Measurements from ENCODE around the gene SYNPR. TPM values are rescaled to one million over a fixed set of nuclear protein-coding genes. Genes with fewer than 3 reads are reported as not detected.

Gene SYNPR
- total RNA-seq, 1 donor = not detected

DNA sequence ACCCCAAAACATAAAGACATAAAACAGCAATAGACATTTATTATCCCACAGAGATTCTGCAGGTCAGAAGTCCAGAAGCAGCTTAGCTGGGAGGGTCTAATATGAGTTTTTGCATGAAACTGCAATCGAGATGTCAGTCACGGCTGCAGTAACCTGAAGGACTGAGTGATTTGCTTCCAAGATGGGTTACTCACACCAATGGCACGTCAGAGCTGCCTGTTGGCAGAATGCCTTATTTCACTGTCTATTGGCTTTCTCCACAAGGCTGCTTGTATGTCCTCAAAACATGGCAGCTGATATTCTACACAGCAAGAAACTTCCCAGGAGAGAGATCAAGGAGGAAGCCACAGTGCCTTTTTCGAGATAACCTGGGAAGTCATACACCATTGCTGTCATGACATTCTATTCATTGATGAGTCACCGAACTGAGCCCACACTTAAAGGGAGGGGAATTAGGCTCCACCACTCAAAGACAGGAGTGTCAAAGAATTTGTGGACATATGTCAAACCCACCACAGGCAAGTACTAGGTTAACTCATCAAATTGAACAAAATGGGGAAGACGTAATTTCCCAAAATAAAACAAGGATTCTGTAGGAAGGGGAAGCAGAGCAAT lies 122.2 kb downstream of the SYNPR start:
- Histone ChIP-seq H3K36me3 (ENCODE audit: insufficient read depth, low read length) (no peaks in the 10 kb centered on the region), H4K20me1 (ENCODE audit: insufficient read depth, low read length) (no peaks in the 10 kb centered on the region), H2AFZ (ENCODE audit: low read length) (no peak overlapping the region), H3K4me3 (ENCODE audit: insufficient read depth, low read length) (no peak overlapping the region), H3K9me3 (ENCODE audit: low read depth, low read length) (no peaks in the 10 kb centered on the region), H3K27ac (ENCODE audit: low read depth, low read length) (no peak overlapping the region), H3K27me3 (ENCODE audit: insufficient read depth, low read length) (no peaks in the 10 kb centered on the region), H3K79me2 (ENCODE audit: insufficient read depth, low read length) (no peaks in the 10 kb centered on the region), H3K4me2 (ENCODE audit: insufficient read depth, low read length) (no peak overlapping the region), H3K4me1 (ENCODE audit: insufficient read depth, low read length) (no peaks in the 10 kb centered on the region)
- no peak for DNase-seq (ENCODE audit: insufficient read length, low spot score, missing footprints)
- TF ChIP-seq, protein P1, sequence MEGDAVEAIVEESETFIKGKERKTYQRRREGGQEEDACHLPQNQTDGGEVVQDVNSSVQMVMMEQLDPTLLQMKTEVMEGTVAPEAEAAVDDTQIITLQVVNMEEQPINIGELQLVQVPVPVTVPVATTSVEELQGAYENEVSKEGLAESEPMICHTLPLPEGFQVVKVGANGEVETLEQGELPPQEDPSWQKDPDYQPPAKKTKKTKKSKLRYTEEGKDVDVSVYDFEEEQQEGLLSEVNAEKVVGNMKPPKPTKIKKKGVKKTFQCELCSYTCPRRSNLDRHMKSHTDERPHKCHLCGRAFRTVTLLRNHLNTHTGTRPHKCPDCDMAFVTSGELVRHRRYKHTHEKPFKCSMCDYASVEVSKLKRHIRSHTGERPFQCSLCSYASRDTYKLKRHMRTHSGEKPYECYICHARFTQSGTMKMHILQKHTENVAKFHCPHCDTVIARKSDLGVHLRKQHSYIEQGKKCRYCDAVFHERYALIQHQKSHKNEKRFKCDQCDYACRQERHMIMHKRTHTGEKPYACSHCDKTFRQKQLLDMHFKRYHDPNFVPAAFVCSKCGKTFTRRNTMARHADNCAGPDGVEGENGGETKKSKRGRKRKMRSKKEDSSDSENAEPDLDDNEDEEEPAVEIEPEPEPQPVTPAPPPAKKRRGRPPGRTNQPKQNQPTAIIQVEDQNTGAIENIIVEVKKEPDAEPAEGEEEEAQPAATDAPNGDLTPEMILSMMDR (IDR thresholded peaks at IDR 0.05; ENCODE audit: extremely low read depth, low read depth, low read length) = no peak

DNA sequence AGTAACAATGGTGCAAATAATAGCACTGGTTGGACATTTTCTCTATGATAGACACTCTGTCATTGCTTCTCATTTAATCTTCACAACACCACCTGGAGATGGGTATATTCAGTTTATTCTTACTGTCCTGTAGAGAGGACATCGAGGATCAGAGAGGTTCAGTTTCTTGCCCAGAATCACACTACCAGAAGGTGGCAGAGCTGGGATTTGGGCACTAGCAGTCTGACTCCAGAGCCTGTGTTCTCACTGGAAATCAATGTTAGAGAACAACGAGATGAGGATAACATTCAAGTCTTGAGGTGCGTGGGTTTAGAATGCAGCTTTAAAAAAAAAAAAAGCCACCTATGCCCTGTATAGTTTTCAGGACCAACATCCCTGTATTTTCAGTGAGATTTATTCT lies 127.8 kb downstream of the SYNPR start:
- no peaks in the 10 kb centered on the region for H3K79me2 ChIP-seq (ENCODE audit: insufficient read depth, low read length)
- no peak for DNase-seq (ENCODE audit: insufficient read length, low spot score, missing footprints)
- TF ChIP-seq, protein P1 (IDR thresholded peaks at IDR 0.05; ENCODE audit: extremely low read depth, low read depth, low read length) = no peak
- no peak overlapping the region for H2AFZ ChIP-seq (ENCODE audit: low read length)
- H3K4me3 ChIP-seq (ENCODE audit: insufficient read depth, low read length) = no peak overlapping the region
- no peaks in the 10 kb centered on the region for H3K9me3 ChIP-seq (ENCODE audit: low read depth, low read length)
- H3K36me3 ChIP-seq (ENCODE audit: insufficient read depth, low read length) = no peaks in the 10 kb centered on the region
- H3K4me1 ChIP-seq (ENCODE audit: insufficient read depth, low read length) = no peaks in the 10 kb centered on the region
- H4K20me1 ChIP-seq (ENCODE audit: insufficient read depth, low read length) = no peaks in the 10 kb centered on the region
- H3K27ac ChIP-seq (ENCODE audit: low read depth, low read length) = no peak overlapping the region
- H3K4me2 ChIP-seq (ENCODE audit: insufficient read depth, low read length) = no peak overlapping the region
- no peaks in the 10 kb centered on the region for H3K27me3 ChIP-seq (ENCODE audit: insufficient read depth, low read length)

DNA sequence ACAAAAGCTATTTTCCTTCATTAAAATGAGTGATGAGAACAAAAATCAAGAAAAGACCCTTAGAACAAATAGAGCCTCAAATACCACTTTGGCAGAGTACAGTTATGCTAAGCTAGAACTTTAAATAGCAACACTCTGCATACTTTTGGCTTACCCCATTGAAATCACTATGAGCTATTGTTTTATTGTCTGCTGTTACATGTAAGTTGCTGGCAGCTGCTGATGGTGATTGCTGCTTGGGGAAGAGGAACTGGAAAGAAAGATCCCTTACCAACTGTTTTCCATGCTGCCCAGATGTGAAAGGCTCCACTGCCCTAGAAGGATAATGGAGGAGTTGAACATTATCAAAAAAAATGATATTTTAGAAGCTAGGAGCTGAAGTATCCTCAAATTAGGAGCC lies 135.4 kb downstream of the SYNPR start:
- no peak overlapping the region for H3K4me2 ChIP-seq (ENCODE audit: insufficient read depth, low read length)
- TF ChIP-seq, protein P1 (IDR thresholded peaks at IDR 0.05; ENCODE audit: extremely low read depth, low read depth, low read length) = no peak
- no peaks in the 10 kb centered on the region for H3K27me3 ChIP-seq (ENCODE audit: insufficient read depth, low read length)
- no peak overlapping the region for H2AFZ ChIP-seq (ENCODE audit: low read length)
- H3K27ac ChIP-seq (ENCODE audit: low read depth, low read length) = no peak overlapping the region
- H3K79me2 ChIP-seq (ENCODE audit: insufficient read depth, low read length) = no peaks in the 10 kb centered on the region
- H3K9me3 ChIP-seq (ENCODE audit: low read depth, low read length) = no peaks in the 10 kb centered on the region
- no peaks in the 10 kb centered on the region for H3K4me1 ChIP-seq (ENCODE audit: insufficient read depth, low read length)
- H3K36me3 ChIP-seq (ENCODE audit: insufficient read depth, low read length) = no peaks in the 10 kb centered on the region
- H4K20me1 ChIP-seq (ENCODE audit: insufficient read depth, low read length) = no peaks in the 10 kb centered on the region
- DNase-seq (ENCODE audit: insufficient read length, low spot score, missing footprints) = no peak
- no peak overlapping the region for H3K4me3 ChIP-seq (ENCODE audit: insufficient read depth, low read length)

DNA sequence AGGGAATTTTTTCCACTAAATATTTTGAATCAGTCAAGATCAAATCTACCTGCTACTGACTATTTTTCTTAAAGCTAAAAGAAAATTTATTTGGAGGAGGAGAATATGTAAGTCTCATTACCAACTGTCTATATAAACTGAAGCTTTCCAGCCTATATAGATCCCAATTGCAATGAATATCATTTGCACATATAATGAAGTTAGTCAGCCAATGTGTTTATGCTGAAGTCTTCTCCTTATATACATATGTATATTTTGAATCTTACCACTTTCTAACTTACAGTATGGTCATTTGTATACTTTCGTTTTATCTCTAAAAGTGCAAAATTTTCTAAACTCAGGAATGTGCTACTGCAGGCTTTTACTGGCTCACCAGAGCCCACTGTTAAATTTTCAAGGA lies 136.5 kb downstream of the SYNPR start:
- H3K4me3 ChIP-seq (ENCODE audit: insufficient read depth, low read length) = no peak overlapping the region
- no peak for DNase-seq (ENCODE audit: insufficient read length, low spot score, missing footprints)
- no peak overlapping the region for H3K4me2 ChIP-seq (ENCODE audit: insufficient read depth, low read length)
- H3K27ac ChIP-seq (ENCODE audit: low read depth, low read length) = no peak overlapping the region
- no peak overlapping the region for H2AFZ ChIP-seq (ENCODE audit: low read length)
- no peaks in the 10 kb centered on the region for H4K20me1 ChIP-seq (ENCODE audit: insufficient read depth, low read length)
- H3K9me3 ChIP-seq (ENCODE audit: low read depth, low read length) = no peaks in the 10 kb centered on the region
- TF ChIP-seq, protein P1 (IDR thresholded peaks at IDR 0.05; ENCODE audit: extremely low read depth, low read depth, low read length) = no peak
- H3K4me1 ChIP-seq (ENCODE audit: insufficient read depth, low read length) = no peaks in the 10 kb centered on the region
- H3K36me3 ChIP-seq (ENCODE audit: insufficient read depth, low read length) = no peaks in the 10 kb centered on the region
- no peaks in the 10 kb centered on the region for H3K27me3 ChIP-seq (ENCODE audit: insufficient read depth, low read length)
- H3K79me2 ChIP-seq (ENCODE audit: insufficient read depth, low read length) = no peaks in the 10 kb centered on the region
